ENCODE results near the gene GALNT9.

The GALNT9 gene

DNA sequence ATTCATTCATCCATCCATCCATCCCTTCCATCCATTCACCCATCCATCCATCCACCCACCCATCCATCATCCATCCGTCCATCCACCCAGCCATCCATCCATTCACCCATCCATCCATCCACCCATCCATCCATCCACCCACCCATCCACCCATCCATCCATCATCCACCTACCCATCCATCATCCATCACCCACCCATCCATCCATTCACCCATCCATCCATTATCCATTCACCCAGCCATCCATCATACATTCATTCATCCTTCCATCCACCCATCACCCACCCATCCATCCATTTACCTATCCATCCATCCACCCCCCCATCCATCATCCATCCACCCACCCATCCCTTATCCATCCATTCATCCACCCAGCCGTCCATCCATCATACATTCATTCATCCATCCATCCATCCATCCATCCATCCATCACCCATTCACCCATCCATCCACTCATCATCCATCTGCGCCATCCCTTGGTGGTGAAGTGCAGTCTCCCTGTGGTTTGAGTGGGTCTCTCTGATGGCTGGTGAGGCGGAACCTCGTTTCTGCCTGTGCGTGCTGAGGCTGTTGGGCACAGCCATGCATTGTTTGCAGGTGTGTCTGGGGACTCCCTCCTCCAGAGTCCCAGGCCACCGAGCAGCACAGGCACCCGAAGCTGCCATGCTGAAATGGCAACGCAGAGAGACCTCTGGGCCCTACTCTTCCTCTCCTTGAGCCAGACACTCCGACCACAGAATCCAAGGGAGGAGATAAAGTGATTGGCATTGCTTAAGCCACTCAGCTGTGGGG, 162.4 kb downstream of the GALNT9 start:
- DNase-seq: no peak

DNA sequence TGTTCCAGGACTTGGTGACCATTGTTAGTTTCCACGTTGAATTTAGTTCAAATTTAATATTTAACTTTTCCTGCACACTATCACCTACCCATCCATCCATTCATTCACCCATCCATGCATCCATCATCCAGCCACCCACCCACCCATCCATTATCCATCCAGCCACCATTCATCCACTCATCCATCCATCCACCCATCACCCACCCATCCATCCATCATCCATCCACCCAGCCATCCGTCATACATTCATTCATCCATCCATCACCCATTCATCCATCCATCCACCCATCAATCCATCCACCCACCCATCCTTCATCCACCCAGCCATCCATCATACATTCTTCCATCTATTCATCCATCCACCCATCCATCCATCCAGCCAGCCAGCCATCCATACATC, 163.3 kb downstream of the GALNT9 start:
- no peak for DNase-seq

DNA sequence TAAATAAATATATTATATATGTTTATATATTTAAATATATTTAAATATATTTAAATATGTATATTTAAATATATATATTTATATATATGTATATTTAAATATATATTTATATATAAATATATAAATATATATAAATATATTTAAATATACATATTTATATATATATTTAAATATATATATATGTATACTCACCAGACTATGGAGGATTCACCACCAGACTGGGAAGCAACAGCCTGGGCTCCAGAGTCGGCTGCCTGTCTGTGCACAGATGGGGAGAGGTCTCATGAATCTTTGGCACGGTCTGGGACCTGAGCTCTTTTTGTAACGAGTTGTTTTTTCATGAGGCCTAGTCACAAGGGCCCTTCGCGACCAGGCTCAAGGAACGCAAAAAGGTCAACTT, 163.8 kb downstream of the GALNT9 start:
- no peak for DNase-seq

DNA sequence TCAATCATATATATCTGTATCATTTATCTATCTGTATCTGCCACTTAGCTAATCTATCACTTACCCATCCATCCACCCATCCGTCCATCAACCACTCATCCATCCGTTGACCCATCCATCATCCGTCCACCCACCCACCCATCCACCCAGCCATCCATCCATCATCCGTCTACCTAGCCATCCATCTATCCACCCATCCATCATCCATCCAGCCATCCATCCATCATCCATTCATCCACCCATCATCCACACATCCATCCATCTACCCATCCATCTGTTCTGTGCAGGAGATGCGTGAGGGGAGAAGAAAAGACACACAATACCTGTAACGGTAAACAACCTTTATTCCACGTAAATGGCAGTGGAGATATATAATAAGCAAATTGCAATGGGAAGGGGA, 165.0 kb downstream of the GALNT9 start:
- DNase-seq: no peak

DNA sequence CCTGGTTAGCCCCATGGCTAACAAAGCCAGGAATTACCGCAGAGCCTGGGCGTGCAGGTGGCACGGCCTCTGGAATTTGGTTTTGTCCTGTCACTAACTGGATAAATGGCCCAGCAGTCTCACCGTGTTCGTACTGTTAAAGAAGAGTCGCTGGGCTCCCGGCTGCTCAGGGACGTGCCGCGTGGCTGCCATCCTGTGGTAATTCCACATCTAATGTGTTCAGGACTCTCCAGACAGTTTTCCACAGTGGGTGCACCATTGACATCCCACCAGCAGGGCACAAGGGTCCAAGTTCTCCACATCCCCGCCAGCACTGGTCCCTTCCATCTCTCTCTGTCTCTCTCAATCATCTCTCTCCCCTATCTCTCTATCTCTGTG, 165.5 kb downstream of the GALNT9 start:
- DNase-seq: no peak

DNA sequence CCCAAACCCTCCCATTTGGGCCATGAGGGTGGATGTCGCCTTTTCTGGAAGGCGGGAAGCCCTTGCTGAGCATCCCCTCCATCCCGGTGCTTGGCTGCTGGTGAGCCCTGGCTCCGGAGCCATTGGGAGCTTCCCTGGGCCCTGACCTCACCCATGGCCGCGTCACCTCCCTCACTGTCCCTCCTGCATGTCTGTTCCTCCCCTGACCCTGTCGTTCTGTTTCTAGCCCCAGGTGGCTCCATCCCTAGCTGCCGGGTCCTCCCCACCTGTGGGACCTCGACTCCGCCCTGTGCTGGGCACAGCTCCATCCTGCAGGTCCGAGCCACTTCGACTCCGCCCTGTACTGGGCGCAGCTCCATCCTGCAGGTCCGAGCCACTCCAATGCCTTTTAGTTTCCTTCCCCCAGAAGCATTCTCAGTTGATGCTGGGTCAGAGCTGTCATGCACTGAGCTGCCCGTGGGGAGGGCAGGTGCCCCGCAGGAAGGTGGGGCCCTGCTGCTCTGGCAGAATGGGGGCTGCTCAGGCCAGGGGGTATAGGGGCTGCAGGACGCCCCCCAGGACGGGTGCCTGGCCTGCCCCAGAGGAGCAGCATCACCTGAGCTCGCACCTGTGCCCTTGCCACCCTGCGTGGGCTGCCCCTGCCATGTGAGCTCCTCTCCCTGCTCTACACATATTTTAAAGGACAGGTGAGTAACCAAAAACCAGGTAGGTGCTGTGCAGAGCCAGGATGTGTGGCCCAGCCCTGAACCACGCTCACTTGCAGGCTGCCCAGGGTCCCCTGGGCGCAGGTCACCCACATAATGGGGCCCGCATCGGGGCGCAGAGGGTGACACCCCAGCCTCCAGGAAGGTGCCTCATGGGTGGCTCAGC, 166.1 kb downstream of the GALNT9 start:
- DNase-seq: no peak

DNA sequence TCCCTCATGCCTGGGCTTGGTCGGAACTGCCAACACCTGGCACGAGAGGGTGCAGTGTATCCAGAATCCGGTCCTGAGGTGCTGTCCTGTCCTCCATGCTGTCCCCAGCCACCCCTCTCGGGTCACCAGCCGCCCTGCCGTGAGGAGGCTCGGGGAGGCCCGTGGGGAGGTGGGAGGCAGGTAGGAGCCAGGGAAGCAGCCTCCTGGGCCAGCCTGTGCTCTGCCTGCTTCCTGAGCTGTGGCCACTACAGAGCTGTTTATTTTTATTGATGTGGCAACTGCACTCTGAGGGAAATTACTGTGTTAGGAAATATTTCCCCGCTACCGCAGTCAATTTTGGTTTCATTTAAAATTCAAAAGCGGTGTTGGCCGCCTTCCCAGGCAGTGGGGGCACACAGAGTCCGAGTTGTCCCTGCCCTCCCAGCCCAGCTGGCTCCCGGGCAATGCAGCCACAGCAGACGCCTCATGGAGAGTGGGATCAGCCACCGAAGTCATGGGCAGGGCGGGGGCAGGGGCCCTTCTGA, 166.8 kb downstream of the GALNT9 start:
- DNase-seq: no peak

DNA sequence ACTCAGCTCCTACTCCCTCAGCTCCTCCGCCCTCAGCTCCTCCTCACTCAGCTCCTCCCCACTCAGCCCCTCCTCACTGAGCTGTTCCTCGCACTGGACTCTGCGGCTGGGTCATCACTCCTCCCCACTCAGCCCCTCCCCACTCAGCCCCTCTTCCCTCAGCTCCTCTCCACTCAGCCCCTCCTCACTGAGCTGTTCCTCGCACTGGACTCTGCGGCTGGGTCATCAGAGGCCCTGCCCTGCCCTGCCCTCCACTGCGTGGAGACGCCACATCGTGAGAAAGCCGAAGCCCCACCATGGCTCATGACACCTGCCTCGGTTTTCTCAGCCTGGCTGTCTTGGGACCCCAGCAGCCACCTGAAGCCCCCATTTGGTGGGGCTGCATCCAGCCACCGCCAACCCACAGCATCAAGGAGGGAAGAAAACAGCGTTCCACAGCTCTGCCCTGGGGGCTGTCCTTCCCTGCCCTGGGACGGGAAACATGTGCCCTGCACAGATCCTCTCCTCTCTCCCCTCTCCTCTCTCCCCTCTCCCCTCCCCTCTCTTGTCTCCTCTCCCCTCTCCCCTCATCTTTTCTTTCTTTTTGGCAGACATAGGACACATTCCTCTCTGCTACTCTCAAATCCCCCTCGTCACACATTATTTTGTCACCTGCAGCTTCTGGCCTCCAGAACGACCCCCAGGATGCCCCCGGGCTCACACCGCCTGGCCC, 167.4 kb downstream of the GALNT9 start:
- no peak for DNase-seq

DNA sequence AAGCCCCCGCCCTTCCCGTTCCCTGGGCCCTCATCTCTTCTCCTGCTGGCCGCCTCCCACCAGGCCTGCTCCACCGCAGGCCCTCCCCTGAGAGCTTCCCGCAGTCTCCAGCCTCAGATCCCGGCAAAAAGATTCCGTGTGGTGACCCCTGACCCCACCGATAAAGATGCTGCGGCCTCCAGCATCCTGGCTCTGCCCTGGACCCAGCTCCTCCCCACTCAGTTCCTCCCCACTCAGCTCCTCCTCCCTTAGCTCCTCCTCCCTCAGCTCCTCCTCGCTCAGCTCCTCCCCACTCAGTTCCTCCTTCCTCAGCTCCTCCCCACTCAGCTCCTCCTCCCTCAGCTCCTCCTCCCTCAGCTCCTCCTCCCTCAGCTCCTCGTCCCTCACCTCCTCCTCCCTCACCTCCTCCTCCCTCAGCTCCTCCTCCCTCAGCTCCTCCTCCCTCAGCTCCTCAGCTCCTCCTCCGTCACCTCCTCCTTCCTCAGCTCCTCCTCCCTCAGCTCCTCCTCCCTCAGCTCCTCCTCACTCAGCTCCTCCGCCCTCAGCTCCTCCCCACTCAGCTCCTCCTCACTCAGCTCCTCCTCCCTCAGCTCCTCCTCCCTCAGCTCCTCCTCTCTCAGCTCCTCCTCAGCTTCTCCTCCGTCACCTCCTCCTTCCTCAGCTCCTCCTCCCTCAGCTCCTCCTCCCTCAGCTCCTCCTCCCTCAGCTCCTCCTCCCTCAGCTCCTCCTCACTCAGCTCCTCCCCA, 168.2 kb downstream of the GALNT9 start:
- no peak for DNase-seq

DNA sequence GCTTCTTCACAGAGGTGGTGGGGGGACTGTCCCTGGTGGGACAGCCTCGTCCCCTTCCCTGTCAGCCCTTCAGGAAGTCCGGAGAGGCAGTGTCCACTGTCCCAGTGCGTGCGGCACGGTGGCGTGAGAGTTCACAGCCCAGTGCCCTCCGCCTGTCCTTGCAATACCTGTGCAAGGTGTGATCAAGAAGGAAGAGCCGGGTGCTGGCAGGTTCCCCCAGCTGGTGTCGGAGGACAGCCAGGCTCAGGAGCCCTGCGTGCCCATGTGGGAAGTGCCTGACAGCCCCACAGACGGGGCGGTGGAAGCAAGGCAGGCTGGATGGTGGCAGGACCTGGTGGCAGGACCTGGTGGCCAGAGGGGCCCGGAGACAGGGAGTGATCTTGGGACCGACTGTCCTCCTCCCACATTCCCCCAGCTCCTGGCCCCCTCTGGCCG, 168.8 kb downstream of the GALNT9 start:
- DNase-seq: no peak

DNA sequence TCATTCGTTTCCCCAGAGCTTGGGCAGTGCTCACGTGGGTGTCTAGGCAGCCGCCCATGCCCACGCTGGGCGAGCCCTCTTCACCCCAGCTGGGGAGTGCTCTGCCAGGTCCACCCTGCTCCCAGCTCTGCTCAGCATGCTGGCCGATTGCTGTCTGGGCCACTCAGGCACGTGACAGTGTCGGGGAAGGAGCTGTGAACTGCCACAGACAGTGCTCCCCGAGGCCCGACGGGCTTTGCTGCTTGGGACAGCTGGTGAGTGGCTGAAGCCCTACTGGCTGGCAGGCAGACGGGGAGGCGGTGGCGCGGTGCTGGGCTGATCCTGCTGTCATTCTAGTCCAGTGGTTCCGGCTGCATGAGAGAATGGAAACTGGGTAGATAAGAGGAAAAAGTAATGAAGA, 169.4 kb downstream of the GALNT9 start:
- DNase-seq: no peak

DNA sequence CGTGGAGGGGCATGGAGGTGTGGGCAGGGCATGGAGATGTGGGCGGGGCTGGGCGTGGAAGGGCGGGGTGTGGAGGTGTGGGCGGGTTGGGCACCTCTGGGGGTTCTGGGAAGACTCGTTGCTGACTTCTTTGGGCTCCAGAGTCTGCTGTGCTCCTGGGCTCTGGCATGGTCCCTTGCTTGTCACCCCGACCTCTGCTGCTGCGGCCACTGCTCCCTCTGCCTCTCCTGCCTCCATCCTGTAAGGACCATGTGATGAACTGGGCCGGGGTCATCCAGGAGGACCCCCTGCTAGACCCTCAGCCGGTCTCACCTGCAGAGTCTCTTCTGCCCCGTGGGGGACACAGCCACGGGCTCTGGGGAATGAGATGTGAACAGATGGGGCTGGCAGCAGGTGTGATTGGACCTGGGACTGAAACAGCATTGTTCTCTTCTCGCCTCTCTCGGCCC, 169.8 kb downstream of the GALNT9 start:
- DNase-seq: peak; percentile 21

DNA sequence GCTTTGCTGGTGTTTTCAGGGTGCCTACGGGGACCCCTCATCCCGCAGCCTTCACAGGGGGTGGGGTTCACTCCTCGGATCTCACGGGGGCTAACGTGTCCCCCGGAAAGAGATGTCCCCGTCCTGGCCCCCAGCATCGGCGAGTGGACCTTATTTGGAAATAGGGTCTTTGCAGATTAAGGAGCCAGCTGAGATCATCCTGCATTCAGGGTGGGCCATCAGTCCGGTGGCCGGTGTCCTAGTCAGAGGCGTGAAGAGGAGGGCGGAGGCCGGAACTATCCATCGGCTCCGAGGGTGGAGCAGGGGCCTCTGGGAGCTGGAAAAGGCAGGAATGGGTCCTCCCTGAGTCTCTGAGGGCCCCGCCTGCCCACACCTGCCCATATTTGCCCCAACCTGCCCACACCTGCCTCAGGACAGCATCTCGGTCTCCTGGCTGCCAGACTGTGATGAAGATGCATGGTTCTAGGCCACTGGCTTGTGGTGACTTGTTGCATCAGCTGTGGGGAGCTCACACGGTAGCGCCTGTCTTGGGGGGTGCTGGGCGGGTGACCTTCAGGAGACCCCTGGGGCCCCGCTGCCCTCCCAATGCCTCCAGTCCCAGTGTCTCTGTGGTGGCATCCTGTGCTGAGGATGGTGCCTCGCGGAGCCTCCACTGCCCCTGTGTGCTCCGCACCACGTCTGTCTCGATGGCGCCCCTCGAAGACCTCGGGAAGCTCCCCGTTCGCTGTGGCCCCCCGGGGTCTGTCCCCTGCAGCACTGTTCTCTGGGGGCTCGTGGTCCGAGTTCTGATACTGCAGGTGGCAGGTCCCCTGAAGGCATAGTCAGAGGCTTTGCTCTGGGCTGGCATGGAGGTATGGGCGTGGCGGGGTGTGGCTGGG, 170.5 kb downstream of the GALNT9 start:
- no peak for DNase-seq

DNA sequence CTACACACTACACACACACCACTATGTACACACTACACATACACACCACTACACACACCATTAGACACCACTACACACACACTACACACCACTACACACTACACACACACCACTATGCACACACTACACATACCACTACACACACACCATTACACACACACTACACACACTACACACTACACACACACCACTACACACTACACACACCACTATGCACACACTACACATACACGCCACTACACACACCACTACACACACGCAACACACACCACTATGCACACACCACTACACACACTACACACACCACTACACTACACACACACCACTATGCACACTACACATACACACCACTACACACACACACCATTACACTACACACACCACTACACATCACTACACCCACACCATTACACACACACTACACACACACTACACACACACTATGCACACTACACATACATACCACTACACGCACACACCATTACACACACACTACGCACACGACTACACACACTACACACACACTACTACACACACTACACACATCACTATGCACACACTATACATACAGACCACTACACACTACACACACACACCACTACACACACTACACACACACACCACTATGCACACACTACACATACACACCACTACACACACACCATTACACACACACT, 171.5 kb downstream of the GALNT9 start:
- DNase-seq: no peak

DNA sequence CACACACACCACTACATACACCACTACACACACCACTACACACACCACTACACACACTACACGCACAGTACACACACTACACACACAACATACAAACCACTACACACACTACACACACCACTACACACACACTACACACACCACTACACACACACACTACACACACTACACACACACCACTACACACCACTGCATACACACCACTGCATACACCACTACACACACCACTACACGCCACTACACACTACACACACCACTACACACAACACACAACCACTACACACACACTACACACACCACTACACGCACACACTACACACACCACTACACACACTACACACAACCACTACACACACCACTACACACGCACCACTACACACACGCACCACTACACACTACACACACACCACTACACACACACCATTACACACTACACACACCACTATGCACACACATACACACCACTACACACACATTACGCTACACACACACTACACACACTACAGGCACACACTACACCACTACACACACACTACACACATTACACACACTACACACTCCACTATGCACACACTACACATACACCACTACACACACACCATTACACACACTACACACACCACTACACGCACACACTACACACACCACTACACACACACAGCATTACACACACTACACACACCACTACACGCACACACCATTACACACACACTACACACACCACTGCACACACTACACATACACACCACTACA, 172.6 kb downstream of the GALNT9 start:
- no peak for DNase-seq

DNA sequence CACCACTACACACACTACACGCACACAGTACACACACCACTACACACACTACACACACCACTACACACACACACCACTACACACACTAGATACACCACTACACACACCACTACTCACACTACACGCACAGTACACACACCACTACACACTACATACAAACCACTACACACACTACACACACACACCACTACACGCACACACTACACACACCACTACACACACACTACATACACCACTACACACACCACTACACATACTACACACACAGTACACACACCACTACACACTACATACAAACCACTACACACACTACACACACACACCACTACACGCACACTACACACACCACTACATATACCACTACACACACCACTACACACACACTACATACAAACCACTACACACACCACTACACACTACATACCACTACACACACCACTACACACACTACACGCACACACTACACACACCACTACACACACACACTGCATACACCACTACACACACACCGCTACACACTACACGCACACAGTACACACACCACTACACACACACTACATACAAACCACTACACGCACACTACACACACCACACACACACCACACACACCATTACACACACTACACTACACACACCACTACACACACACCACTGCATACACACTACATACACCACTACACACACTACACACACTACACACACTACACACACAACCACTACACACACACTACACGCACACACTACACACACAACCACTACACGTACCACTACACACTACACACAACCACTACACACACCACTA, 173.4 kb downstream of the GALNT9 start:
- DNase-seq: no peak

DNA sequence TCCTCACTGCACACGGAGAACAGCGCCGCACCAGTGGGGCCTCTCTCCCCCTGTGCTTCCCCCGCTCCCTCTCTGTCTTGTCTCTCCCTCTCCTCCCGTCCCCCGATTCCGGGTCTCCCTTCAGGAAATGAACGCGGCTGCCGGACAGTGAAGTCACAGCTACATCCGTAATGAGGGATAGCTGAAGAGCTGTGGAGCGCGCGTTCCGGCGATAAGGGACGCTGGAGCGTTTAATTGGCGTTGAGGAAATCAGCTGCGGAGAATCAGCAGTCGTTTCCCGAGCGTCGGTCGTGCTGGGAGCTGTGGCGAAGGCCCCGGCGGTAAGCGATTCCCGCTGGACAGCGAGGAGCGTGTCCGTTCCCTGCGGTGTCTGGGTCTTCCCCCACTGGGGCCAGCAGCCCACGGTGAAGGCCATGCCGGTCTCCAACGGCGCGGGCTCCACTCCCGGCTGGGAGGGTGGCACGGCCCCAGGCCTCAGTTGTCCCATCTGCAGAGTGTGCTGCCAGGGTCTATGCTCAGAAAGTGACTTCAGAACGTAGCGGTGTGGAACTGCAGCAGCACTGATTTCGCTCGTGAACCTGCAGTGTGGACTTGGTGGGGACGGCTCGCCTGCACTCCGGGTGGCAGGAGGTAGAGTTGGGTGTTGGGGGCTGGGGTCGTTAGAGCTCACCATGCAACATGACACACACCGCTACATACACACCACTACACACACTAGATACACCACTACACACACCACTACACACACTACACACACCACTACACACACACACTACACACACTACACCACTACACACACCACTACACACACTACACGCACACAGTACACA, 174.2 kb downstream of the GALNT9 start:
- no peak for DNase-seq

DNA sequence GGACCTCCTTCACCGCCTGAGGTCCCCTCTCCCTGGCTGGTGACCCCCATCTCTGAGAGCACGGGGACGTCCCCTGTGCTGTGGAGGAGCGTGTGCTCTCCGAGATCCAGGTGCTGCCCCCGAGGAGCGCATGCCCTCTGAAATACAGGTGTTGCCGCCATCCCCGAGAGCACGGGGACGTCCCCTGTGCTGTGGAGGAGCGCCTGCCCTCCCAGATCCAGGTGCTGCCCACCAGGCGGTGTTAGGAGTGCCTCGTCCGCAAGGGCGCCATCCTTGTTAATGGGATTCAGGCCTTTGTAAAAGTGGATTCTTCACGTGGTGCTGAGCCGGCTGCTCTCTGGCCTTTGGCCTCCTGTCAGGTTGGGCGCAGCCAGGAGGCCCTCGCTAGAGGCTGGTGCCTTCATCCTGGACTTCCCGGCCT, 175.0 kb downstream of the GALNT9 start:
- DNase-seq: no peak

Measured in NCI-H2171 (cell line).